Activated CD4-positive, alpha-beta T cell treated with anti-CD3 and anti-CD28 coated beads, Interleukin-2, amount 10 ng/mL, durations not matched to agents 7 days and 5 days (primary cell): ENCODE results near the gene CASZ1. TPM values are rescaled to one million over a fixed set of nuclear protein-coding genes. Genes with fewer than 3 reads are reported as not detected.

Source experiments
- CTCF ChIA-PET: fragments of 350-600 bp; sonication (Branson Sonifier 250); formaldehyde crosslinking; loops from one replicate; lab custom pipeline; 2021; ENCODE audit warnings: antibody characterized with exemption; lab: Charles Lee
- POLR2A ChIA-PET: fragments of 350-600 bp; sonication (Branson Sonifier 250); formaldehyde crosslinking; loops from one replicate; lab custom pipeline; 2021; ENCODE audit warnings: antibody characterized with exemption; lab: Charles Lee
- DNase-seq: peaks from one replicate; pipeline ENCODE4 v3.0.0-alpha.2; 2020
- H3K27ac Mint-ChIP-seq: one replicate; pipeline ENCODE4 v1.8.0; 2021; ENCODE audit warnings: mild to moderate bottlenecking, moderate library complexity, mixed read lengths
- H3K27me3 Mint-ChIP-seq: one replicate; pipeline ENCODE4 v1.8.0; 2021; ENCODE audit warnings: mixed read lengths
- H3K36me3 Mint-ChIP-seq: one replicate; pipeline ENCODE4 v1.8.0; 2021; ENCODE audit warnings: low read depth, mixed read lengths
- H3K4me1 Mint-ChIP-seq: one replicate; pipeline ENCODE4 v1.8.0; 2021; ENCODE audit warnings: mixed read lengths
- H3K4me3 Mint-ChIP-seq: one replicate; pipeline ENCODE4 v1.8.0; 2021; ENCODE audit warnings: mild to moderate bottlenecking, moderate library complexity, mixed read lengths
- H3K9me3 Mint-ChIP-seq: one replicate; pipeline ENCODE4 v1.8.0; 2021; ENCODE audit warnings: mixed read lengths
- total RNA-seq, 2 experiments: library from RNA; stranded (reverse); gene quantifications; one replicate each; pipeline ENCODE4 v1.2.3, GENCODE V29; 2021

The CASZ1 gene
- total RNA-seq, 2 experiments from 2014 or later, result 7.6 to 9.8 TPM

- Mint-ChIP-seq H3K9me3 (no peaks in the 10 kb centered on the region), H3K4me1 (no peaks in the 10 kb centered on the region), H3K27ac (no peak overlapping the region), H3K36me3 (no peaks in the 10 kb centered on the region), H3K27me3 (no peaks in the 10 kb centered on the region), H3K4me3 (no peak overlapping the region)
- ChIA-PET POLR2A (no interaction called here), CTCF (no interaction called here)
- no peak for DNase-seq
Measured at GRCh38 chr1:10741696-10742095, 54.8 kb downstream of the CASZ1 start.

- ChIA-PET CTCF (no interaction called here), POLR2A (no interaction called here)
- Mint-ChIP-seq H3K4me3 (no peak overlapping the region), H3K27me3 (no peaks in the 10 kb centered on the region), H3K9me3 (no peaks in the 10 kb centered on the region), H3K36me3 (no peaks in the 10 kb centered on the region), H3K4me1 (no peaks in the 10 kb centered on the region), H3K27ac (no peak overlapping the region)
- DNase-seq, result no peak
Measured at GRCh38 chr1:10740123-10740522, 56.3 kb downstream of the CASZ1 start.

GRCh38 chr1:10739589-10739988 is 56.9 kb downstream of the CASZ1 start:
- no peaks in the 10 kb centered on the region for H3K4me1 Mint-ChIP-seq
- POLR2A ChIA-PET, result no interaction called here
- no peak overlapping the region for H3K4me3 Mint-ChIP-seq
- H3K9me3 Mint-ChIP-seq, result no peaks in the 10 kb centered on the region
- DNase-seq, result no peak
- no peaks in the 10 kb centered on the region for H3K27me3 Mint-ChIP-seq
- H3K27ac Mint-ChIP-seq, result no peak overlapping the region
- CTCF ChIA-PET, result interaction anchor here (1.1 kb wide), 1 partner anchor 59 kb away, joined by 3 read pairs; no protein-coding TSS in a partner anchor
- no peaks in the 10 kb centered on the region for H3K36me3 Mint-ChIP-seq

- H3K27ac Mint-ChIP-seq, result peak overlapping the region; percentile 46
- ChIA-PET POLR2A (no interaction called here), CTCF (interaction anchor here (1.1 kb wide), 1 partner anchor 60 kb away, joined by 3 read pairs; no protein-coding TSS in a partner anchor)
- H3K36me3 Mint-ChIP-seq, result no peaks in the 10 kb centered on the region
- H3K9me3 Mint-ChIP-seq, result no peaks in the 10 kb centered on the region
- H3K4me1 Mint-ChIP-seq, result no peaks in the 10 kb centered on the region
- H3K27me3 Mint-ChIP-seq, result no peaks in the 10 kb centered on the region
- DNase-seq, result no peak
- no peak overlapping the region for H3K4me3 Mint-ChIP-seq
Measured at GRCh38 chr1:10738061-10739058, 58.1 kb downstream of the CASZ1 start.

- Mint-ChIP-seq H3K9me3 (no peaks in the 10 kb centered on the region), H3K4me1 (no peaks in the 10 kb centered on the region), H3K36me3 (no peaks in the 10 kb centered on the region), H3K27me3 (no peaks in the 10 kb centered on the region), H3K4me3 (no peak overlapping the region), H3K27ac (no peak overlapping the region)
- CTCF ChIA-PET, result no interaction called here
- DNase-seq, result no peak
- POLR2A ChIA-PET, result no interaction called here
Measured at GRCh38 chr1:10737651-10738050, 58.8 kb downstream of the CASZ1 start.

GRCh38 chr1:10736634-10737586 is 59.5 kb downstream of the CASZ1 start:
- H3K9me3 Mint-ChIP-seq, result no peaks in the 10 kb centered on the region
- DNase-seq, result no peak
- no peak overlapping the region for H3K27ac Mint-ChIP-seq
- ChIA-PET CTCF (interaction anchor here (0.6 kb wide), 1 partner anchor 254 kb away, joined by 3 read pairs; no protein-coding TSS in a partner anchor), POLR2A (no interaction called here)
- H3K27me3 Mint-ChIP-seq, result no peaks in the 10 kb centered on the region
- no peaks in the 10 kb centered on the region for H3K4me1 Mint-ChIP-seq
- H3K4me3 Mint-ChIP-seq, result no peak overlapping the region
- H3K36me3 Mint-ChIP-seq, result no peaks in the 10 kb centered on the region

GRCh38 chr1:10735563-10736305 is 60.7 kb downstream of the CASZ1 start:
- H3K9me3 Mint-ChIP-seq, result no peaks in the 10 kb centered on the region
- no peak overlapping the region for H3K27ac Mint-ChIP-seq
- H3K4me1 Mint-ChIP-seq, result no peaks in the 10 kb centered on the region

GRCh38 chr1:10734962-10735544 is 61.4 kb downstream of the CASZ1 start:
- POLR2A ChIA-PET, result interaction anchor here (0.6 kb wide), 1 partner anchor 158 kb away, joined by 4 read pairs; no protein-coding TSS in a partner anchor
- no peak overlapping the region for H3K27ac Mint-ChIP-seq
- H3K27me3 Mint-ChIP-seq, result no peaks in the 10 kb centered on the region
- no peaks in the 10 kb centered on the region for H3K36me3 Mint-ChIP-seq
- DNase-seq, result no peak
- no peaks in the 10 kb centered on the region for H3K4me1 Mint-ChIP-seq
- H3K9me3 Mint-ChIP-seq, result no peaks in the 10 kb centered on the region
- CTCF ChIA-PET, result no interaction called here
- H3K4me3 Mint-ChIP-seq, result no peak overlapping the region

More at GRCh38 chr1:10735563-10736305, 60.7 kb downstream of the CASZ1 start:
- ChIA-PET POLR2A (no interaction called here), CTCF (no interaction called here)
- Mint-ChIP-seq H3K27me3 (no peaks in the 10 kb centered on the region), H3K4me3 (no peak overlapping the region), H3K36me3 (no peaks in the 10 kb centered on the region)
- no peak for DNase-seq

- H3K36me3 Mint-ChIP-seq, result no peaks in the 10 kb centered on the region
- no peak overlapping the region for H3K27ac Mint-ChIP-seq
- no peak overlapping the region for H3K4me3 Mint-ChIP-seq
- CTCF ChIA-PET, result no interaction called here
- POLR2A ChIA-PET, result interaction anchor here (0.6 kb wide), 1 partner anchor 157 kb away, joined by 4 read pairs; no protein-coding TSS in a partner anchor
- H3K9me3 Mint-ChIP-seq, result no peaks in the 10 kb centered on the region
- H3K27me3 Mint-ChIP-seq, result no peaks in the 10 kb centered on the region
- no peak for DNase-seq
- H3K4me1 Mint-ChIP-seq, result no peaks in the 10 kb centered on the region
Measured at GRCh38 chr1:10734375-10734774, 62.1 kb downstream of the CASZ1 start.

GRCh38 chr1:10733474-10734366 is 62.7 kb downstream of the CASZ1 start:
- Mint-ChIP-seq H3K4me3 (no peak overlapping the region), H3K27ac (no peak overlapping the region), H3K27me3 (no peaks in the 10 kb centered on the region), H3K9me3 (no peaks in the 10 kb centered on the region), H3K36me3 (no peaks in the 10 kb centered on the region), H3K4me1 (no peaks in the 10 kb centered on the region)
- DNase-seq, result no peak
- ChIA-PET CTCF (no interaction called here), POLR2A (no interaction called here)

GRCh38 chr1:10730985-10731384 is 65.5 kb downstream of the CASZ1 start:
- H3K36me3 Mint-ChIP-seq, result no peaks in the 10 kb centered on the region
- H3K27me3 Mint-ChIP-seq, result no peaks in the 10 kb centered on the region
- no peak for DNase-seq
- no peak overlapping the region for H3K4me3 Mint-ChIP-seq
- H3K9me3 Mint-ChIP-seq, result no peaks in the 10 kb centered on the region
- H3K4me1 Mint-ChIP-seq, result no peaks in the 10 kb centered on the region
- ChIA-PET CTCF (interaction anchor here (0.6 to 1.1 kb wide), 2 partner anchors 19 to 24 kb away, joined by 3 read pairs; no protein-coding TSS in a partner anchor), POLR2A (no interaction called here)
- no peak overlapping the region for H3K27ac Mint-ChIP-seq
